Activated naive CD4-positive, alpha-beta T cell treated with anti-CD3 and anti-CD28 coated beads, Interleukin-2, amount 50 U/mL, for 72 hours (primary cell): ENCODE results near the gene NTHL1. TPM values are rescaled to one million over a fixed set of nuclear protein-coding genes. Genes with fewer than 3 reads are reported as not detected.

Experiments used
- total RNA-seq, 2 donors: library from RNA; stranded (reverse); gene quantifications; one replicate each; pipeline ENCODE4 v1.2.3, GENCODE V29; 2022

NTHL1 gene
- total RNA-seq, 2 donors from 2014 or later, result 21.6 to 25.3 TPM

Other genes with a start within 250 kb of the NTHL1 start
- gene HAGH, start 221.0 kb downstream of the NTHL1 start, total RNA-seq, result 10 to 100 TPM; 31.7 to 65.6 TPM
- gene FAHD1, start 220.6 kb downstream of the NTHL1 start, total RNA-seq, result 10 to 100 TPM; 11.9 to 13.0 TPM
- under 1 TPM; 0.43 to 0.45 TPM for gene MEIOB, start 175.7 kb downstream of the NTHL1 start, total RNA-seq
- not detected for gene HS3ST6, start 129.4 kb downstream of the NTHL1 start, total RNA-seq
- 10 to 100 TPM; 17.3 to 41.7 TPM for gene MSRB1, start 104.6 kb downstream of the NTHL1 start, total RNA-seq
- gene RPL3L, start 93.1 kb downstream of the NTHL1 start, total RNA-seq, result not detected
- gene NDUFB10, start 88.3 kb downstream of the NTHL1 start, total RNA-seq, result 10 to 100 TPM; 63.4 to 98.8 TPM
- 1,000 to 10,000 TPM; 5,211 to 5,668 TPM for gene RPS2, start 83.0 kb downstream of the NTHL1 start, total RNA-seq
- under 1 TPM in 1 of 2 donors, not detected in 1; 0.41 TPM for gene RNF151, start 81.0 kb downstream of the NTHL1 start, total RNA-seq
- 10 to 100 TPM; 18.8 to 37.2 TPM for gene TBL3, start 75.8 kb downstream of the NTHL1 start, total RNA-seq
- not detected for gene NOXO1, start 66.4 kb downstream of the NTHL1 start, total RNA-seq
- gene GFER, start 63.6 kb downstream of the NTHL1 start, total RNA-seq, result 10 to 100 TPM; 19.1 to 25.0 TPM
- 1 to 10 TPM; 2.0 to 9.0 TPM for gene SYNGR3, start 57.9 kb downstream of the NTHL1 start, total RNA-seq
- 10 to 100 TPM; 72.2 to 87.9 TPM for gene ZNF598, start 38.0 kb downstream of the NTHL1 start, total RNA-seq
- 1 to 10 TPM in 1 of 2 donors, under 1 TPM in 1; 0.61 to 4.6 TPM for gene NPW, start 28.0 kb downstream of the NTHL1 start, total RNA-seq
- gene NHERF2, start 20.9 kb downstream of the NTHL1 start, total RNA-seq, result 1 to 10 TPM in 1 of 2 donors, under 1 TPM in 1; 0.82 to 3.7 TPM
- gene TSC2, start 151 bp upstream of the NTHL1 start, total RNA-seq, result 100 to 1,000 TPM in 1 of 2 donors, 10 to 100 TPM in 1; 70.5 to 121 TPM
- 10 to 100 TPM; 77.0 to 87.6 TPM for gene PKD1, start 88.1 kb upstream of the NTHL1 start, total RNA-seq
- gene RAB26, start 100.8 kb upstream of the NTHL1 start, total RNA-seq, result under 1 TPM in 1 of 2 donors, not detected in 1; 0.80 TPM
- gene TRAF7, start 107.9 kb upstream of the NTHL1 start, total RNA-seq, result 10 to 100 TPM; 67.7 to 92.0 TPM
- gene CASKIN1, start 148.8 kb upstream of the NTHL1 start, total RNA-seq, result 10 to 100 TPM in 1 of 2 donors, under 1 TPM in 1; 0.77 to 11.3 TPM
- 10 to 100 TPM; 49.5 to 52.2 TPM for gene MLST8, start 157.6 kb upstream of the NTHL1 start, total RNA-seq
- 10 to 100 TPM in 1 of 2 donors, 1 to 10 TPM in 1; 6.3 to 10.3 TPM for gene BRICD5, start 163.0 kb upstream of the NTHL1 start, total RNA-seq
- 10 to 100 TPM; 15.1 to 20.9 TPM for gene PGP, start 167.0 kb upstream of the NTHL1 start, total RNA-seq
- 10 to 100 TPM; 19.0 to 22.5 TPM for gene E4F1, start 175.8 kb upstream of the NTHL1 start, total RNA-seq
- gene DNASE1L2, start 188.6 kb upstream of the NTHL1 start, total RNA-seq, result 1 to 10 TPM; 1.3 to 1.5 TPM
- 10 to 100 TPM; 53.8 to 57.6 TPM for gene ECI1, start 203.8 kb upstream of the NTHL1 start, total RNA-seq
- gene RNPS1, start 220.3 kb upstream of the NTHL1 start, total RNA-seq, result 100 to 1,000 TPM; 289 to 296 TPM